Endothelial cell of umbilical vein (primary cell): ENCODE results near the gene CHMP4B. TPM values are rescaled to one million over a fixed set of nuclear protein-coding genes. Genes with fewer than 3 reads are reported as not detected.

Experiments used
- BruUV-seq: library from RNA; stranded (reverse); fragments of 400-500 nt; replicated peaks from 2 replicates; lab custom pipeline; 2021; lab: Mats Ljungman, UMichigan
- CTCF ChIA-PET: fragments of 300-600, 350-600 bp; sonication (Branson Sonifier 250); formaldehyde crosslinking; loops from one replicate; lab custom pipeline; 2021; ENCODE audit warnings: antibody characterized with exemption, inconsistent platforms; lab: Charles Lee
- POLR2A ChIA-PET: fragments of 300-600, 350-600 bp; sonication (Branson Sonifier 250); formaldehyde crosslinking; loops from one replicate; lab custom pipeline; 2021; ENCODE audit warnings: antibody characterized with exemption, inconsistent platforms; lab: Charles Lee
- DNase-seq: peaks from one replicate; pipeline ENCODE4 v3.0.0-alpha.2; 2011; ENCODE audit warnings: low read depth, low spot score
- FAIRE-seq: peaks from 2 replicates; lab custom pipeline; 2011; peaks lifted over from hg19 to GRCh38; lab: Jason Lieb, UNC
- H2AFZ ChIP-seq: 2 replicates; pipeline ENCODE4 v1.6.0; 2012; ENCODE audit warnings: low read depth, low read length, control low read depth, inconsistent platforms
- H3K27ac ChIP-seq: 2 replicates; pipeline ENCODE4 v1.5.1; 2011; ENCODE audit warnings: low read depth, mild to moderate bottlenecking, control low read depth, low read length, moderate library complexity; ENCODE audit not compliant: insufficient read depth
- H3K27me3 ChIP-seq, 2 experiments: 2 replicates each; pipeline versions ENCODE4 v1.6.0 to v1.6.1; 2011; ENCODE audit warnings: low read length in 2 of 2, mixed read lengths in 1 of 2; ENCODE audit not compliant: control insufficient read depth in 2 of 2, insufficient read depth in 2 of 2
- H3K36me3 ChIP-seq, 2 experiments: 2 replicates in 1 of 2; 3 replicates in 1 of 2; pipeline ENCODE4 v1.5.1; 2011; ENCODE audit warnings: low read length in 2 of 2, mild to moderate bottlenecking in 1 of 2, moderate library complexity in 1 of 2; ENCODE audit not compliant: control insufficient read depth in 2 of 2, insufficient read depth in 2 of 2; ENCODE audit errors: extremely low read depth in 1 of 2
- H3K4me1 ChIP-seq: 3 replicates; pipeline ENCODE4 v1.5.1; 2011; ENCODE audit warnings: mild to moderate bottlenecking, low read length; ENCODE audit not compliant: control insufficient read depth, insufficient read depth; ENCODE audit errors: extremely low read depth
- H3K4me2 ChIP-seq: 2 replicates; pipeline ENCODE4 v1.6.1; 2011; ENCODE audit warnings: low read length, control low read depth, mixed read lengths; ENCODE audit not compliant: insufficient read depth
- H3K4me3 ChIP-seq, 3 experiments: fragments of 200-600 bp in 1 of 3; sonication (generic), shearing (Covaris generic) in 1 of 3; replicated peaks in 1 of 3; 2 replicates each; pipeline ENCODE4 v1.5.1; 2011 to 2016; ENCODE audit warnings: control low read depth in 3 of 3, low read length in 3 of 3, mild to moderate bottlenecking in 2 of 3, inconsistent platforms in 1 of 3, low read depth in 1 of 3, moderate library complexity in 1 of 3; ENCODE audit not compliant: insufficient read depth in 1 of 3
- H3K79me2 ChIP-seq: 2 replicates; pipeline ENCODE4 v1.6.0; 2012; ENCODE audit warnings: low read length, inconsistent platforms; ENCODE audit not compliant: control insufficient read depth, insufficient read depth
- H3K9ac ChIP-seq: replicated peaks from 2 replicates; pipeline ENCODE3; 2011; ENCODE audit warnings: low read length, control low read depth; ENCODE audit not compliant: insufficient read depth; ENCODE audit errors: extremely low read depth
- H3K9me1 ChIP-seq: replicated peaks from 3 replicates; pipeline ENCODE4 v1.6.0; 2011; ENCODE audit warnings: mild to moderate bottlenecking, low read length; ENCODE audit not compliant: control insufficient read depth, insufficient read depth; ENCODE audit errors: extremely low read depth
- H3K9me3 ChIP-seq: replicated peaks from 2 replicates; pipeline ENCODE4 v1.5.1; 2012; ENCODE audit warnings: low read length, inconsistent platforms; ENCODE audit not compliant: control insufficient read depth, insufficient read depth
- H4K20me1 ChIP-seq: replicated peaks from 2 replicates; pipeline ENCODE3; 2011; ENCODE audit warnings: mild to moderate bottlenecking, low read length; ENCODE audit not compliant: control insufficient read depth, insufficient read depth; ENCODE audit errors: extremely low read depth
- CTCF ChIP-seq, 2 donors: IDR thresholded peaks; 1 replicate in 1 of 2; 2 replicates in 1 of 2; pipeline ENCODE4 v1.5.1; 2011; ENCODE audit warnings: low read length in 2 of 2, mild to moderate bottlenecking in 2 of 2, moderate library complexity in 2 of 2, control low read depth in 1 of 2, inconsistent platforms in 1 of 2, low read depth in 1 of 2; ENCODE audit not compliant: insufficient read depth in 1 of 2; ENCODE audit errors: extremely low read depth in 1 of 2
- FOS ChIP-seq: IDR thresholded peaks from 2 replicates; pipeline ENCODE4 v1.6.1; 2011; ENCODE audit warnings: mild to moderate bottlenecking, low read length, moderate library complexity, borderline replicate concordance; ENCODE audit not compliant: insufficient read depth
- GATA2 ChIP-seq: IDR thresholded peaks from 2 replicates; pipeline ENCODE4 v1.7.0; 2011; ENCODE audit warnings: low read depth, mild to moderate bottlenecking, moderate library complexity, mixed read lengths, low read length; ENCODE audit not compliant: insufficient read length, insufficient read depth
- JUN ChIP-seq: IDR thresholded peaks from 2 replicates; pipeline ENCODE4 v1.6.1; 2011; ENCODE audit warnings: borderline replicate concordance, low read depth; ENCODE audit not compliant: insufficient read length, insufficient read depth
- MYC ChIP-seq: IDR thresholded peaks from one replicate; pipeline ENCODE4 v1.6.1; 2011; ENCODE audit warnings: mild to moderate bottlenecking, low read depth, low read length
- POLR2A ChIP-seq: IDR thresholded peaks from 2 replicates; pipeline ENCODE4 v1.6.1; 2012; ENCODE audit warnings: low read depth, mild to moderate bottlenecking, control low read depth, low read length
- POLR2AphosphoS5 ChIP-seq: IDR thresholded peaks from 2 replicates; pipeline ENCODE4 v1.6.1; 2012; ENCODE audit warnings: low read depth, mild to moderate bottlenecking, control low read depth, low read length, moderate library complexity; ENCODE audit not compliant: insufficient read depth
- dilution Hi-C: fragments of 300-500 bp; cut with MboI; formaldehyde crosslinking; loops from one replicate; pipeline ENCODE4 v1.15.0; 2019; ENCODE audit warnings: low sequenced_read_pairs; ENCODE audit not compliant: extremely low pct_ligation_motif_present
- intact Hi-C: fragments of 100-400 bp; cut with micrococcal nuclease; formaldehyde crosslinking; loops from one replicate; pipeline ENCODE4 v1.10.0; 2022
- polyA plus RNA-seq, 4 experiments: library from polyadenylated mRNA; depleted of rRNA in 3 of 4; stranded (reverse) in 3 of 4; unstranded in 1 of 4; fragments of >200 nt; gene quantifications; 2 replicates each; pipeline versions ENCODE4 v1.2.1 to v1.2.3, GENCODE V29; 2011 to 2012; ENCODE audit warnings: missing spikeins in 1 of 4
- total RNA-seq: library from RNA; stranded (reverse); gene quantifications from 2 replicates; pipeline ENCODE4 v1.2.3, GENCODE V29; 2021

Gene CHMP4B
- total and polyA plus RNA-seq, 2 donors (not counting 3 experiments of a cell fraction or from before 2014, with no cell fraction given): 64.7 to 112 TPM

- no peaks in the 10 kb centered on the region for H3K9me3 ChIP-seq
- BruUV-seq: no TSS peak
- H2AFZ ChIP-seq: no peak overlapping the region
- TF ChIP-seq CTCF (IDR thresholded peaks at IDR 0.05; ENCODE audit: extremely low read depth in 1 of 2, insufficient read depth in 1 of 2, low read depth in 1 of 2, low read length in 2 of 2) (no peak), POLR2AphosphoS5 (no peak), MYC (no peak), JUN (no peak), GATA2 (no peak), POLR2A (no peak), FOS (no peak)
- peaks cover 95% of the 10 kb centered on the region for H3K79me2 ChIP-seq
- H3K9ac ChIP-seq: no peak overlapping the region
- H3K27me3 ChIP-seq: no peaks in the 10 kb centered on the region
- no peak overlapping the region for H3K4me3 ChIP-seq
- H3K36me3 ChIP-seq: peaks cover 0 to 3% of the 10 kb centered on the region in 2 experiments
- DNase-seq (no peak), FAIRE-seq (no peak)
- no peak overlapping the region for H3K4me2 ChIP-seq
- no peaks in the 10 kb centered on the region for H3K9me1 ChIP-seq
- no peak overlapping the region for H3K27ac ChIP-seq
- POLR2A ChIA-PET: no interaction called here
- peaks cover 12% of the 10 kb centered on the region for H3K4me1 ChIP-seq
- peaks cover 19% of the 10 kb centered on the region for H4K20me1 ChIP-seq
- dilution Hi-C loops (no loop called here), intact Hi-C loops (no loop called here)
- CTCF ChIA-PET: interaction anchor here (1.3 kb wide), 1 partner anchor 16 kb away, joined by 3 read pairs; the partner anchor contains the start of gene CHMP4B
Measured at GRCh38 chr20:33827634-33828325, 16.6 kb downstream of the CHMP4B start.
